SU-DHL-6 (cell line): ENCODE results near the gene TMEM151A.

Source experiments
- H2AFZ ChIP-seq: fragments of 200-600 bp; sonication (generic); 2 replicates; pipeline ENCODE4 v1.6.1; 2014; ENCODE audit warnings: low read depth, mild to moderate bottlenecking, moderate library complexity, mixed read lengths, antibody characterized with exemption, low read length; ENCODE audit not compliant: severe bottlenecking
- H3F3A ChIP-seq: fragments of 200-600 bp; shearing (Covaris generic); 2 replicates; pipeline ENCODE4 v1.6.0; 2016; ENCODE audit warnings: antibody characterized with exemption, mild to moderate bottlenecking; ENCODE audit not compliant: insufficient read depth
- H3K27ac ChIP-seq: fragments of 200-600 bp; sonication (generic); 2 replicates; pipeline ENCODE4 v1.5.1; 2016; ENCODE audit warnings: low read depth, mild to moderate bottlenecking, low read length, moderate library complexity, mixed read lengths
- H3K27me3 ChIP-seq: fragments of 200-600 bp; sonication (generic), shearing (Covaris generic); 2 replicates; pipeline ENCODE4 v1.6.0; 2014; ENCODE audit warnings: mild to moderate bottlenecking, low read length
- H3K36me3 ChIP-seq: fragments of 200-600 bp; sonication (generic); 2 replicates; pipeline ENCODE4 v1.6.1; 2014; ENCODE audit warnings: mild to moderate bottlenecking, low read length, mixed read lengths
- H3K4me2 ChIP-seq: fragments of 300-600, 200-600 bp; shearing (Covaris generic), sonication (generic); 2 replicates; pipeline ENCODE4 v1.6.0; 2014; ENCODE audit warnings: low read length, low read depth, mild to moderate bottlenecking; ENCODE audit not compliant: poor library complexity, severe bottlenecking
- H3K4me3 ChIP-seq: fragments of 200-600 bp; sonication (generic); 2 replicates; pipeline ENCODE4 v1.5.1; 2014; ENCODE audit warnings: antibody characterized with exemption, low read length, mild to moderate bottlenecking, mixed read lengths; ENCODE audit not compliant: insufficient read depth, poor library complexity, severe bottlenecking
- H3K79me2 ChIP-seq: fragments of 200-600 bp; sonication (generic); 2 replicates; pipeline ENCODE4 v1.6.1; 2014; ENCODE audit warnings: mild to moderate bottlenecking, low read length, moderate library complexity; ENCODE audit not compliant: insufficient read depth
- H3K9ac ChIP-seq: fragments of 200-600 bp; sonication (generic); 2 replicates; pipeline ENCODE4 v1.7.0; 2014; ENCODE audit warnings: mild to moderate bottlenecking, low read length
- H3K9me2 ChIP-seq: fragments of 200-600 bp; sonication (generic); replicated peaks from 2 replicates; pipeline ENCODE4 v1.6.1; 2014; ENCODE audit warnings: low read length; ENCODE audit not compliant: insufficient read depth
- H3K9me3 ChIP-seq: fragments of 200-600 bp; sonication (generic); 2 replicates; pipeline ENCODE4 v1.6.1; 2014; ENCODE audit warnings: low read length, mixed read lengths; ENCODE audit not compliant: insufficient read depth
- H4K20me1 ChIP-seq: fragments of 200-600 bp; sonication (generic); 2 replicates; pipeline ENCODE4 v1.6.1; 2014; ENCODE audit warnings: low read depth, mild to moderate bottlenecking, antibody characterized with exemption, low read length, moderate library complexity, mixed read lengths
- EZH2phosphoT487 ChIP-seq: fragments of 200-600 bp; sonication (generic), shearing (Covaris generic); conservative IDR thresholded peaks from 2 replicates; pipeline ENCODE4 v1.6.1; 2018; ENCODE audit warnings: mild to moderate bottlenecking, antibody characterized with exemption, low read length, moderate library complexity, mixed read lengths
- TF ChIP-seq, protein P1 (sequence below): fragments of 200-600 bp; sonication (generic); IDR thresholded peaks from one replicate; pipeline ENCODE4 v1.5.1; 2017; ENCODE audit warnings: antibody characterized with exemption, mild to moderate bottlenecking, low read length, moderate library complexity; ENCODE audit not compliant: insufficient read depth, poor library complexity, severe bottlenecking

TMEM151A gene

GRCh38 chr11:66294626-66295620, 3.2 kb downstream of the TMEM151A start:
- Histone ChIP-seq H3F3A (no peaks in the 10 kb centered on the region), H3K79me2 (no peaks in the 10 kb centered on the region), H2AFZ (no peak overlapping the region), H3K4me2 (no peak overlapping the region), H4K20me1 (no peaks in the 10 kb centered on the region), H3K27ac (no peak overlapping the region), H3K9me2 (no peaks in the 10 kb centered on the region), H3K4me3 (no peak overlapping the region), H3K36me3 (no peaks in the 10 kb centered on the region), H3K9me3 (no peaks in the 10 kb centered on the region), H3K27me3 (no peaks in the 10 kb centered on the region), H3K9ac (no peak overlapping the region)
- TF ChIP-seq, protein P1, sequence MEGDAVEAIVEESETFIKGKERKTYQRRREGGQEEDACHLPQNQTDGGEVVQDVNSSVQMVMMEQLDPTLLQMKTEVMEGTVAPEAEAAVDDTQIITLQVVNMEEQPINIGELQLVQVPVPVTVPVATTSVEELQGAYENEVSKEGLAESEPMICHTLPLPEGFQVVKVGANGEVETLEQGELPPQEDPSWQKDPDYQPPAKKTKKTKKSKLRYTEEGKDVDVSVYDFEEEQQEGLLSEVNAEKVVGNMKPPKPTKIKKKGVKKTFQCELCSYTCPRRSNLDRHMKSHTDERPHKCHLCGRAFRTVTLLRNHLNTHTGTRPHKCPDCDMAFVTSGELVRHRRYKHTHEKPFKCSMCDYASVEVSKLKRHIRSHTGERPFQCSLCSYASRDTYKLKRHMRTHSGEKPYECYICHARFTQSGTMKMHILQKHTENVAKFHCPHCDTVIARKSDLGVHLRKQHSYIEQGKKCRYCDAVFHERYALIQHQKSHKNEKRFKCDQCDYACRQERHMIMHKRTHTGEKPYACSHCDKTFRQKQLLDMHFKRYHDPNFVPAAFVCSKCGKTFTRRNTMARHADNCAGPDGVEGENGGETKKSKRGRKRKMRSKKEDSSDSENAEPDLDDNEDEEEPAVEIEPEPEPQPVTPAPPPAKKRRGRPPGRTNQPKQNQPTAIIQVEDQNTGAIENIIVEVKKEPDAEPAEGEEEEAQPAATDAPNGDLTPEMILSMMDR = no peak
- no peak for TF ChIP-seq EZH2phosphoT487

GRCh38 chr11:66297610-66298009, 5.9 kb downstream of the TMEM151A start:
- H3K9me3 ChIP-seq = no peaks in the 10 kb centered on the region
- H3K4me3 ChIP-seq = no peak overlapping the region
- no peaks in the 10 kb centered on the region for H3F3A ChIP-seq
- TF ChIP-seq, protein P1 = no peak
- TF ChIP-seq EZH2phosphoT487 = no peak
- no peak overlapping the region for H3K9ac ChIP-seq
- H4K20me1 ChIP-seq = no peaks in the 10 kb centered on the region
- H3K9me2 ChIP-seq = no peaks in the 10 kb centered on the region
- no peak overlapping the region for H2AFZ ChIP-seq
- no peaks in the 10 kb centered on the region for H3K36me3 ChIP-seq
- H3K79me2 ChIP-seq = no peaks in the 10 kb centered on the region
- H3K27ac ChIP-seq = no peak overlapping the region
- no peaks in the 10 kb centered on the region for H3K27me3 ChIP-seq
- no peak overlapping the region for H3K4me2 ChIP-seq

GRCh38 chr11:66299186-66299585, 7.5 kb downstream of the TMEM151A start:
- TF ChIP-seq, protein P1 = no peak
- no peak for TF ChIP-seq EZH2phosphoT487
- no peaks in the 10 kb centered on the region for H3F3A ChIP-seq
- H3K9me3 ChIP-seq = no peaks in the 10 kb centered on the region
- H3K27me3 ChIP-seq = no peaks in the 10 kb centered on the region
- no peak overlapping the region for H3K4me3 ChIP-seq
- no peaks in the 10 kb centered on the region for H3K79me2 ChIP-seq
- H3K27ac ChIP-seq = no peak overlapping the region
- no peak overlapping the region for H3K4me2 ChIP-seq
- no peaks in the 10 kb centered on the region for H3K9me2 ChIP-seq
- no peak overlapping the region for H3K9ac ChIP-seq
- H2AFZ ChIP-seq = no peak overlapping the region
- H3K36me3 ChIP-seq = no peaks in the 10 kb centered on the region
- no peaks in the 10 kb centered on the region for H4K20me1 ChIP-seq
